ENCODE results near the gene SERPINE3. TPM values are rescaled to one million over a fixed set of nuclear protein-coding genes. Genes with fewer than 3 reads are reported as not detected.

SERPINE3 gene
- total RNA-seq, 1 experiment from 2014 or later, result not detected

DNA sequence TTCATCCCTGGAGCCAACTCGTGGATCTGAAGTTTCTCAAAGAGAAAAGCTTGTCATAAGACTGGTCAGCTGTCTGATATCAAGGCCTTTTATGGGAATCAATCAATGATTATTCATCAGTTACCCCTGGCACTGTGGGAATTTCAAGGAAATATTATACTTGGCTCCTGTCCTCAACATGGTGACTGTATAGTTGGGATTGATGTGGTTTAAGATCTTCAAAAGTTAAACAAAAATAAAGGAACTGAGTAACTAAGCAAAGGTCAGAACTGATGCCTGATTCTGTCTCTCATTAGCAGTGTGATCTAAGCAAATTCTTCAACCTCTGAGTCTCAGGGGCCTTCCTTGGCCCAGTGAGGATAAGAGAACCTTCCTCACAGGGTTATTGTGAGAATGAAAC lies 22.2 kb upstream of the SERPINE3 start:
- no peak overlapping the region for H3K4me3 ChIP-seq (ENCODE audit: low read depth, low read length, poor library complexity, severe bottlenecking)
- peaks cover 22% of the 10 kb centered on the region for H3K4me1 ChIP-seq (ENCODE audit: insufficient read depth, low read length, poor library complexity, severe bottlenecking)
- POLR2A ChIA-PET (ENCODE audit: low non-redundant PET), result no interaction called here
- CTCF ChIA-PET, result no interaction called here
- no peaks in the 10 kb centered on the region for H3K36me3 ChIP-seq (ENCODE audit: insufficient read depth, low read length, poor library complexity, severe bottlenecking)
- intact Hi-C loops (cut with micrococcal nuclease; ENCODE audit: unreplicated experiment), result no loop called here
- BruUV-seq (replicated peaks), result no TSS peak
- H3K27ac ChIP-seq (ENCODE audit: low read depth, low read length, poor library complexity, severe bottlenecking), result no peak overlapping the region
- no peaks in the 10 kb centered on the region for H3K9me3 ChIP-seq (ENCODE audit: low read depth, low read length, poor library complexity, severe bottlenecking)
- no peak for DNase-seq (ENCODE audit: low spot score)
- H3K27me3 ChIP-seq (replicated peaks; ENCODE audit: insufficient read depth, low read depth, low read length, poor library complexity), result no peaks in the 10 kb centered on the region
- TF ChIP-seq, protein P1, sequence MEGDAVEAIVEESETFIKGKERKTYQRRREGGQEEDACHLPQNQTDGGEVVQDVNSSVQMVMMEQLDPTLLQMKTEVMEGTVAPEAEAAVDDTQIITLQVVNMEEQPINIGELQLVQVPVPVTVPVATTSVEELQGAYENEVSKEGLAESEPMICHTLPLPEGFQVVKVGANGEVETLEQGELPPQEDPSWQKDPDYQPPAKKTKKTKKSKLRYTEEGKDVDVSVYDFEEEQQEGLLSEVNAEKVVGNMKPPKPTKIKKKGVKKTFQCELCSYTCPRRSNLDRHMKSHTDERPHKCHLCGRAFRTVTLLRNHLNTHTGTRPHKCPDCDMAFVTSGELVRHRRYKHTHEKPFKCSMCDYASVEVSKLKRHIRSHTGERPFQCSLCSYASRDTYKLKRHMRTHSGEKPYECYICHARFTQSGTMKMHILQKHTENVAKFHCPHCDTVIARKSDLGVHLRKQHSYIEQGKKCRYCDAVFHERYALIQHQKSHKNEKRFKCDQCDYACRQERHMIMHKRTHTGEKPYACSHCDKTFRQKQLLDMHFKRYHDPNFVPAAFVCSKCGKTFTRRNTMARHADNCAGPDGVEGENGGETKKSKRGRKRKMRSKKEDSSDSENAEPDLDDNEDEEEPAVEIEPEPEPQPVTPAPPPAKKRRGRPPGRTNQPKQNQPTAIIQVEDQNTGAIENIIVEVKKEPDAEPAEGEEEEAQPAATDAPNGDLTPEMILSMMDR (conservative IDR thresholded peaks at IDR 0.05; ENCODE audit: low read depth, low read length), result no peak
- TF ChIP-seq EZH2 (IDR thresholded peaks at IDR 0.05; ENCODE audit: borderline replicate concordance, low read depth, low read length, poor library complexity, severe bottlenecking), result no peak

DNA sequence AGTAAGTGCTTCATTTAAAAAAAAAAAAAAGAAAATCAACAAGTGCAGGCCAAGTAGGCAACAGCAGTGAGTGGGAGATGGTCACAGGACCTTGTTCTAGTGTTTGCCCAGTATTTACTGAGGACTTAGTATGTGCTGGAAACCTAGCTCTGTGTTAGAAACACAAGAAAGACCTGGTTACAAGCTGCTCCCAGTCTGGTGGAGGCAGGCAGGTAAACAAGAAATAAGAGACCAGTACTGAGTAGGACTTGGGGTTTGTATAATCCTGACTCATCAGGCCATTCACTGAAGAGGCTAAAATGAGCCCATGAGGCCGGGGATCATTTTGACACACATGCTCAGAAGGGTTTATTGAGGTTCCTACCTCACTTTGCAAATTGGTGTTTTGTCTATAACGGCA lies 21.5 kb upstream of the SERPINE3 start:
- CTCF ChIA-PET, result no interaction called here
- no peaks in the 10 kb centered on the region for H3K27me3 ChIP-seq (replicated peaks; ENCODE audit: insufficient read depth, low read depth, low read length, poor library complexity)
- DNase-seq (ENCODE audit: low spot score), result no peak
- H3K36me3 ChIP-seq (ENCODE audit: insufficient read depth, low read length, poor library complexity, severe bottlenecking), result no peaks in the 10 kb centered on the region
- TF ChIP-seq EZH2 (IDR thresholded peaks at IDR 0.05; ENCODE audit: borderline replicate concordance, low read depth, low read length, poor library complexity, severe bottlenecking), result no peak
- TF ChIP-seq, protein P1 (conservative IDR thresholded peaks at IDR 0.05; ENCODE audit: low read depth, low read length), result no peak
- POLR2A ChIA-PET (ENCODE audit: low non-redundant PET), result no interaction called here
- H3K4me1 ChIP-seq (ENCODE audit: insufficient read depth, low read length, poor library complexity, severe bottlenecking), result peaks cover 22% of the 10 kb centered on the region
- H3K27ac ChIP-seq (ENCODE audit: low read depth, low read length, poor library complexity, severe bottlenecking), result no peak overlapping the region
- no peak overlapping the region for H3K4me3 ChIP-seq (ENCODE audit: low read depth, low read length, poor library complexity, severe bottlenecking)
- H3K9me3 ChIP-seq (ENCODE audit: low read depth, low read length, poor library complexity, severe bottlenecking), result no peaks in the 10 kb centered on the region
- no TSS peak for BruUV-seq (replicated peaks)
- intact Hi-C loops (cut with micrococcal nuclease; ENCODE audit: unreplicated experiment), result no loop called here

DNA sequence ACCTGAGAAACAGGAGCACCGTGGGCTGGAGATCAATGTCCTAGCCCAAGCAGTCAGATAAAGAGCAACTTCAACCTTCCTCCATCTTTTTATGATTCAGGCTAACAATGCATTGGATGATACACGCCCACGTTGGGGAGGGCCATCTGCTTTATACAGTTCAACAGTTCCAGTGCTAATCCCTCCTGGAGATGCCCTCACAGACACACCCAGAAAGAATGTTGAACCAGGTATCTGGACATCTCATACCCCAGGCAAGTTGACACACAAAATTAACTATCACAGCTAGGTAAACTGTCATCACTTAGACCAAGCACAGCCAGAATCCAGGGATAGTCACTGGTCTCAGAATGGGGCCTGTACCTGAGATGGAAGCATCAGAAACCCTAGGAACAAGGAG lies 20.6 kb upstream of the SERPINE3 start:
- POLR2A ChIA-PET (ENCODE audit: low non-redundant PET), result no interaction called here
- Histone ChIP-seq H3K27me3 (replicated peaks; ENCODE audit: insufficient read depth, low read depth, low read length, poor library complexity) (no peaks in the 10 kb centered on the region), H3K9me3 (ENCODE audit: low read depth, low read length, poor library complexity, severe bottlenecking) (no peaks in the 10 kb centered on the region), H3K27ac (ENCODE audit: low read depth, low read length, poor library complexity, severe bottlenecking) (no peak overlapping the region), H3K4me1 (ENCODE audit: insufficient read depth, low read length, poor library complexity, severe bottlenecking) (peaks cover 22% of the 10 kb centered on the region), H3K4me3 (ENCODE audit: low read depth, low read length, poor library complexity, severe bottlenecking) (no peak overlapping the region), H3K36me3 (ENCODE audit: insufficient read depth, low read length, poor library complexity, severe bottlenecking) (no peaks in the 10 kb centered on the region)
- DNase-seq (ENCODE audit: low spot score), result no peak
- BruUV-seq (replicated peaks), result no TSS peak
- no peak for TF ChIP-seq EZH2 (IDR thresholded peaks at IDR 0.05; ENCODE audit: borderline replicate concordance, low read depth, low read length, poor library complexity, severe bottlenecking)
- TF ChIP-seq, protein P1 (conservative IDR thresholded peaks at IDR 0.05; ENCODE audit: low read depth, low read length), result no peak
- CTCF ChIA-PET, result no interaction called here
- intact Hi-C loops (cut with micrococcal nuclease; ENCODE audit: unreplicated experiment), result no loop called here
